ENCODE results near the gene ELP4. TPM values are rescaled to one million over a fixed set of nuclear protein-coding genes. Genes with fewer than 3 reads are reported as not detected.
"Not testable (repeated sequence)": the region's sequence is repeated elsewhere in the genome, so short reads cannot be mapped to it uniquely, and the experiment has no call there.

The ELP4 gene
- polyA plus RNA-seq, 3 donors from 2014 or later: 20.9 to 33.9 (median 22.3) TPM

- Mint-ChIP-seq H3K27ac (no peak overlapping the region), H3K4me1 (no peaks in the 10 kb centered on the region), H3K27me3 (ENCODE audit: low read depth in 3 of 3) (peaks cover 0 to 2% (median under 1%) of the 10 kb centered on the region in 3 donors), H3K9me3 (no peaks in the 10 kb centered on the region), H3K4me3 (no peak overlapping the region), H3K36me3 (peaks cover 6 to 17% (median 15%) of the 10 kb centered on the region in 3 donors)
- no peak for DNase-seq
Observed at GRCh38 chr11:31711137-31711536, 201.6 kb downstream of the ELP4 start.

- H3K27me3 Mint-ChIP-seq (ENCODE audit: low read depth in 3 of 3): peaks cover 0 to 2% (median 2%) of the 10 kb centered on the region in 3 donors
- H3K36me3 Mint-ChIP-seq: peaks cover 4 to 12% (median 11%) of the 10 kb centered on the region in 3 donors
- H3K4me1 Mint-ChIP-seq: no peaks in the 10 kb centered on the region
- H3K4me3 Mint-ChIP-seq: no peak overlapping the region
- H3K27ac Mint-ChIP-seq: peak overlapping the region in 1 of 6 donors; percentile 3
- H3K9me3 Mint-ChIP-seq: no peaks in the 10 kb centered on the region
- DNase-seq: no peak
Observed at GRCh38 chr11:31712851-31713250, 203.3 kb downstream of the ELP4 start.

GRCh38 chr11:31714840-31715239, 205.3 kb downstream of the ELP4 start:
- DNase-seq: no peak
- H3K27me3 Mint-ChIP-seq (ENCODE audit: low read depth in 3 of 3): peaks cover 0 to 2% (median 0%) of the 10 kb centered on the region in 3 donors
- H3K9me3 Mint-ChIP-seq: no peaks in the 10 kb centered on the region

GRCh38 chr11:31720225-31720624, 210.7 kb downstream of the ELP4 start:
- Mint-ChIP-seq H3K9me3 (no peaks in the 10 kb centered on the region), H3K27me3 (ENCODE audit: low read depth in 3 of 3) (peaks cover 0 to 2% (median 0%) of the 10 kb centered on the region in 3 donors), H3K36me3 (peaks cover 7 to 16% (median 9%) of the 10 kb centered on the region in 3 donors), H3K4me3 (no peak overlapping the region), H3K4me1 (peaks cover 8 to 13% of the 10 kb centered on the region in 2 donors), H3K27ac (no peak overlapping the region)
- DNase-seq: no peak

More at GRCh38 chr11:31714840-31715239, 205.3 kb downstream of the ELP4 start:
- H3K27ac Mint-ChIP-seq: no peak overlapping the region
- peaks cover 0 to 8% (median 8%) of the 10 kb centered on the region in 3 donors for H3K36me3 Mint-ChIP-seq
- H3K4me1 Mint-ChIP-seq: no peaks in the 10 kb centered on the region
- no peak overlapping the region for H3K4me3 Mint-ChIP-seq

GRCh38 chr11:31720671-31721365, 211.3 kb downstream of the ELP4 start:
- H3K27ac Mint-ChIP-seq: no peak overlapping the region
- H3K27me3 Mint-ChIP-seq (ENCODE audit: low read depth in 3 of 3): peaks cover 0 to 2% (median 0%) of the 10 kb centered on the region in 3 donors
- H3K4me3 Mint-ChIP-seq: no peak overlapping the region
- H3K4me1 Mint-ChIP-seq: peaks cover 8 to 13% of the 10 kb centered on the region in 2 donors
- peaks cover 0 to 2% (median 0%) of the 10 kb centered on the region in 6 donors for H3K9me3 Mint-ChIP-seq
- H3K36me3 Mint-ChIP-seq: peaks cover 12 to 22% (median 15%) of the 10 kb centered on the region in 3 donors
- DNase-seq: no peak

- DNase-seq: no peak
- Mint-ChIP-seq H3K27me3 (ENCODE audit: low read depth in 3 of 3) (peaks cover 0 to 3% (median 0%) of the 10 kb centered on the region in 3 donors), H3K4me3 (no peak overlapping the region), H3K36me3 (peaks cover 12 to 31% (median 15%) of the 10 kb centered on the region in 3 donors), H3K4me1 (peaks cover 8 to 13% of the 10 kb centered on the region in 2 donors), H3K9me3 (peaks cover 0 to 2% (median 0%) of the 10 kb centered on the region in 6 donors), H3K27ac (no peak overlapping the region)
Observed at GRCh38 chr11:31722754-31723153, 213.2 kb downstream of the ELP4 start.

GRCh38 chr11:31725176-31725575, 215.6 kb downstream of the ELP4 start:
- H3K36me3 Mint-ChIP-seq: peaks cover 19 to 31% (median 19%) of the 10 kb centered on the region in 3 donors
- H3K27ac Mint-ChIP-seq: no peak overlapping the region
- H3K9me3 Mint-ChIP-seq: peaks cover 0 to 2% (median 0%) of the 10 kb centered on the region in 6 donors
- no peak overlapping the region for H3K4me3 Mint-ChIP-seq
- peaks cover 0 to 3% (median 0%) of the 10 kb centered on the region in 3 donors for H3K27me3 Mint-ChIP-seq (ENCODE audit: low read depth in 3 of 3)
- DNase-seq: no peak
- peaks cover 8 to 13% of the 10 kb centered on the region in 2 donors for H3K4me1 Mint-ChIP-seq

- H3K36me3 Mint-ChIP-seq: peaks cover 33 to 43% (median 41%) of the 10 kb centered on the region in 3 donors
Observed at GRCh38 chr11:31728432-31728831, 218.9 kb downstream of the ELP4 start.

GRCh38 chr11:31740131-31740530, 230.6 kb downstream of the ELP4 start:
- DNase-seq: no peak
- Mint-ChIP-seq H3K9me3 (peaks cover 15 to 51% (median 33%) of the 10 kb centered on the region in 6 donors), H3K27me3 (ENCODE audit: low read depth in 3 of 3) (peaks cover 2 to 6% (median 2%) of the 10 kb centered on the region in 3 donors), H3K27ac (no peak overlapping the region), H3K4me3 (no peak overlapping the region), H3K4me1 (no peaks in the 10 kb centered on the region), H3K36me3 (peaks cover under 1 to 10% (median 7%) of the 10 kb centered on the region in 3 donors)

More at GRCh38 chr11:31728432-31728831, 218.9 kb downstream of the ELP4 start:
- Mint-ChIP-seq H3K27ac (no peak overlapping the region), H3K4me1 (peaks cover 7 to 10% of the 10 kb centered on the region in 2 donors), H3K27me3 (ENCODE audit: low read depth in 3 of 3) (peaks cover 0 to 5% (median 0%) of the 10 kb centered on the region in 3 donors), H3K9me3 (peaks cover 12 to 30% (median 25%) of the 10 kb centered on the region in 6 donors), H3K4me3 (no peak overlapping the region)
- DNase-seq: no peak

- not testable (repeated sequence) for H3K27ac Mint-ChIP-seq; DNase-seq; H3K4me3 Mint-ChIP-seq; H3K4me1 Mint-ChIP-seq; H3K27me3 Mint-ChIP-seq (ENCODE audit: low read depth in 3 of 3)
- Mint-ChIP-seq H3K36me3 (peaks cover 0 to 10% (median 7%) of the 10 kb centered on the region in 3 donors), H3K9me3 (peaks cover 15 to 49% (median 29%) of the 10 kb centered on the region in 6 donors)
Observed at GRCh38 chr11:31740731-31741368, 231.3 kb downstream of the ELP4 start.

GRCh38 chr11:31747581-31747980, 238.0 kb downstream of the ELP4 start:
- Mint-ChIP-seq H3K4me3 (no peak overlapping the region), H3K36me3 (peaks cover 0 to 10% (median 3%) of the 10 kb centered on the region in 3 donors), H3K27me3 (ENCODE audit: low read depth in 3 of 3) (no peaks in the 10 kb centered on the region), H3K27ac (no peak overlapping the region), H3K4me1 (no peaks in the 10 kb centered on the region), H3K9me3 (peaks cover 0 to 11% (median 5%) of the 10 kb centered on the region in 6 donors)
- DNase-seq: no peak

- DNase-seq: no peak
- no peaks in the 10 kb centered on the region for H3K27me3 Mint-ChIP-seq (ENCODE audit: low read depth in 3 of 3)
- H3K4me1 Mint-ChIP-seq: no peaks in the 10 kb centered on the region
- peaks cover 0 to 4% (median 3%) of the 10 kb centered on the region in 3 donors for H3K36me3 Mint-ChIP-seq
- H3K4me3 Mint-ChIP-seq: no peak overlapping the region
- H3K9me3 Mint-ChIP-seq: no peaks in the 10 kb centered on the region
- no peak overlapping the region for H3K27ac Mint-ChIP-seq
Observed at GRCh38 chr11:31757260-31757835, 247.8 kb downstream of the ELP4 start.

GRCh38 chr11:31761636-31762035, 252.1 kb downstream of the ELP4 start:
- H3K36me3 Mint-ChIP-seq: no peaks in the 10 kb centered on the region
- no peaks in the 10 kb centered on the region for H3K9me3 Mint-ChIP-seq
- no peak for DNase-seq
- no peak overlapping the region for H3K4me3 Mint-ChIP-seq
- H3K27ac Mint-ChIP-seq: no peak overlapping the region
- no peaks in the 10 kb centered on the region for H3K4me1 Mint-ChIP-seq
- H3K27me3 Mint-ChIP-seq (ENCODE audit: low read depth in 3 of 3): no peaks in the 10 kb centered on the region

GRCh38 chr11:31763296-31763695, 253.7 kb downstream of the ELP4 start:
- Mint-ChIP-seq H3K9me3 (no peaks in the 10 kb centered on the region), H3K27ac (no peak overlapping the region), H3K36me3 (no peaks in the 10 kb centered on the region), H3K4me3 (no peak overlapping the region), H3K4me1 (no peaks in the 10 kb centered on the region), H3K27me3 (ENCODE audit: low read depth in 3 of 3) (peaks cover 0 to 2% (median 0%) of the 10 kb centered on the region in 3 donors)
- DNase-seq: no peak

All from immature natural killer cell (primary cell).